NK-92 (cell line): Measurements from ENCODE around the gene PRR16.
"Not testable (repeated sequence)": the region's sequence is repeated elsewhere in the genome, so short reads cannot be mapped to it uniquely, and the experiment has no call there.

Experiments used
- DNase-seq: peaks from one replicate; lab custom pipeline; 2025; ENCODE audit not compliant: unreplicated experiment; lab: John Stamatoyannopoulos, UW

The PRR16 gene

DNA sequence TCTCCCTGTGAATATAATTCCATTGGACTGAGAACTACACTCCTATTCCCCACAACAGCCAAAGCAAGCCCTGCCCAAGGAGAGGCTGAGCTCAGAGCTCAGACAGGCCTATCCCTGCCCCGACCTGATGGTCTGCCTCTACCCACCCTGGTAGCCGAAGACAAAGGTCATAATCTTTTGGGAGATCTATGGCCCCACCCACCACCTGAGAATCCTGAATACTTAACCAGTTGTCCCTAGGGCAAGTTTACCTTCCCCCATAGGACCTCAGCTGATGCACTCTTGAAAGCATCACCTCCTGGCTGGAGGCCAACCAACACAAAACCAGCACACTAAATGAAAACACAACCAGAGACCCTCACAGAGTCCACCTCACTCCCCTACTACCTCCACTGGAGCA lies 167.5 kb downstream of the PRR16 start:
- no peak for DNase-seq

- no peak for DNase-seq
Observed at GRCh38 chr5:120632430-120632829, 168.3 kb downstream of the PRR16 start.

GRCh38 chr5:120638449-120638848 lies 174.3 kb downstream of the PRR16 start:
- DNase-seq = no peak

DNA sequence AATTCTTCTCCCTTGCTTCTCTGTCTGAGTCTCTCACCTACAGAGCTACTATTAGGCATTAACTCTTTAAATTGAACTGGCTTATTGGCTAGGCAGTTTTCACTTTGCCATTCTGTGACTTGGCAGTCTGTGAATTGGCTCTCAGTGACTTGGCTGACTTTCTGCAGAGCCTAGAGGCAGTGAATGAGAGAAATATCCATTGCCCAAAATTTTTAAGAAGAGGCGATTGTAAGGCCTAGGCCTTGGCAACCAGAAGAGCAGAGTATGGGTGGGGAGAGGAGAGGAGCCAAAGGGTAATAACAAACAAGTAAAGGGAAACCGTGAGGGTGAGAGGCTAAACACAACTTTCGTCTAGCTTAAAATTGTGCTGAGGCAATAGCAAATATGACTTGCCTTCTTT lies 176.7 kb downstream of the PRR16 start:
- DNase-seq = no peak

DNA sequence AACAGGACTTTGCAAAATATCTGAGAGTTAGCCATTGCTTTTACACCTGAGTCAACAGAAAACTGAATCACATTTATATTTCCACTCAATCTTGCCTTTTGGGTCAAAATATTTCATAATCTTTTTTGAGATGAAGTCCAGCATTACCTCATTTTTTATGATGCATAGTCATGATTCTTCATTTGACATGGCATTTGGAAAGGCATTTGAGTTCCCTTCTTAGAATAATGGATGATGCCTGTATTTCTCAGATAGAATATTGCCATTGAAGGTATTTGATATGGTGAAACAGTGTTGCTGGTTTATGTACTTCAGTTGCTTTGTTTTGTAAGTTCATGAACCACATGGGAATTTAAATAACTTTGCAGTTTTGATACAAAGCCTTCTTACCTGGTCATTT lies 180.4 kb downstream of the PRR16 start:
- DNase-seq = no peak

DNA sequence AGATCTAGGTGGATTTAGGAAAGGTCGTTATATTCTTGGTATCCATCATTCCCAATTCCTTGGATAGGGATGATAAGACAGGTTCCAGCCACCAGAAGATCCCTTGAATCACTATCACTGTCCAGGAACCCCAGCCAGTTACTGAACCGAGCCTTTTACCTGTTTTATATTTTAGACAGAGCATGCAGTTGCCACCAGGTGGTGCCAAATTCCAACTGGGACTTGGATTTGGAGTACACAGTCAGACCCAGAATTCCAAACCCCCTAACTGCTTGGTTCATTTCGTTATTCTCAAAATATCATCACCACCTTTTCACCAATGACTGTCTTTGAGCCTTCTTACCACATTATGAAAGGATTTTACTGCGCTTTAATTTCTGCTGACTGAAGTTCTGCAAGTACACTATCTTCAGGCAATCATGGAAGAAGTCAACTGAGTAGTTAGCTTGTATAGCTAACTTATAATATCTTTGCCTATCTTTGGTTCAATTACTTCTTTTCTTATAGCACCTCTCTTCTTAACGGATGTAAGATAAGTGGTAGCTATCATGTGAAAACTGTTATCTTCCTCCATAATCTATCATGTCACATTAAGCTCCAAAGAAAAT lies 191.8 kb downstream of the PRR16 start:
- no peak for DNase-seq

- no peak for DNase-seq
Observed at GRCh38 chr5:120657104-120657503, 193.0 kb downstream of the PRR16 start.

DNA sequence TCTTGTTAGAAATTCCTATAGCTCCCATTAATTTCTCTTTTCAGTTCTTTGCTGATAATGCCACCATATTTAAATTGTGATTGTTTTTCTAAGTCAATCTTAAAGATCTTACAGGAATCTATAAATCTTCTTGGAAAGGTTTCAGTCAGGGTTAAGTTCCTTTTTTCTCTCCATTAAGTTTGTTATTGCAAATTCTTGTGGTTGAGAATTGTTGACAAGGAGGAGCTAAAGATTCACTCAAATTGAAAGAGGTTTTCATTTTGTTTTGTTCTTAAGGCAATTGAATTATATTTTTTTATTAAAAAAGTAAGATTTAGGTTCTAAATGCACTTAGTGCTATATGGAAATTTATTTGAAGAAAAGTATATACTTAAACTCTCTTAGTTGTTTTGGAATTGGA lies 213.4 kb downstream of the PRR16 start:
- no peak for DNase-seq

DNA sequence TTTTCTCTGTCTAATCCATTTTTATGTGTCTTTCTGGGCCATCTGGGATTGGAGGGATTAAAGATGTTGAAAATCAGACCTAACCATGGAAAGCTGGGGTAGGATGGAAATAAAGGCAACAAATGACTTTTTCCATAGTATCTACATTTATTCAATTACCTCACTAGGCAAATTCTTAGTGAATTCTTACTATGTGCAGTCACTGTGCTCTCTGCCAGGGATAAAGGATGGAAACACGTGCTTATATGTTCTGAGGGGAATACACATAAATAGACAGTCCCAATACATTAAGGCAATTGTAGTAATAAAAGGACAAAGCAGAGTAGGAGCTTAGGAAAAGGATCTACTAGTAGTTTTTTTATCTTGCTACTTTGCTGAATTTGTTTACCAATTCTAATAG lies 214.2 kb downstream of the PRR16 start:
- no peak for DNase-seq

- DNase-seq = no peak
Observed at GRCh38 chr5:120682851-120683250, 218.8 kb downstream of the PRR16 start.

DNA sequence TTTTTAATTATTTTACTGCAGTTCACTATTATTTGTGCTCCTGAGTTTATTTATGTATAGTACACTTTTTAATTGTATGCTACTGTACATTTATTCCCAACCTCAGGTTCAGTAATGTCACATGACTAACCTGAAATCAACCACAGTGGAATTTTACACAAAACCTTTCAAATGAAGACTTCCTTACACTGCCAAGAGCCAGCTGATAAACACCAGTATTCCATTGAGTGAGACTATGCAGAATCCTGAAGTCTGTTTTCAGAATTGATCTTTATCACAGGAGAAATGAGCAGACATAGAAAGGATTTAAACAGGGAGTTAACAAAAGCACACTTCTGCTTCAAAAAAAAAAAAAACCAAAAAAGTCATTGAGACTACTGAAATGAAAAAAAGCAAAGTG lies 219.5 kb downstream of the PRR16 start:
- no peak for DNase-seq

DNA sequence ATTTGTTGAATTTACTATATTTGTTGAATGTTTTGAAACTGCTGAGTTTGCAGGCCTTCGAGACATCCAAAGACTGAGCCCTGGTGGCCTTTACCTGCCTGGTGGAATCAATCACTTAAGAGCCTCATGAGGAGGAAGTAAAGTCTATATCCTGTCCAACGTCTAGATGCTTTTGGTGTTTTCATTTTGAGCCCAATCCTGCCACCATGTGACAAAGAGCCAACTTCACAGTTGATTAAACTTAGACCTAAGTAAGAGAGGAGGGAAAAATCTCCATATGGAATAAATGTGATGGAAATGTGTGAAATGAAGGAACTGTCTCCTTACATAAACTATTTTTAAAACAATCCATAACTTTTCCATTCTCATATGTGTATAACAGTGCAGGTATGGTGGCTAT lies 220.1 kb downstream of the PRR16 start:
- no peak for DNase-seq

- DNase-seq = no peak
Observed at GRCh38 chr5:120684749-120685415, 220.8 kb downstream of the PRR16 start.

- DNase-seq = no peak
Observed at GRCh38 chr5:120690621-120691407, 226.7 kb downstream of the PRR16 start.

- no peak for DNase-seq
Observed at GRCh38 chr5:120692325-120692724, 228.2 kb downstream of the PRR16 start.

DNA sequence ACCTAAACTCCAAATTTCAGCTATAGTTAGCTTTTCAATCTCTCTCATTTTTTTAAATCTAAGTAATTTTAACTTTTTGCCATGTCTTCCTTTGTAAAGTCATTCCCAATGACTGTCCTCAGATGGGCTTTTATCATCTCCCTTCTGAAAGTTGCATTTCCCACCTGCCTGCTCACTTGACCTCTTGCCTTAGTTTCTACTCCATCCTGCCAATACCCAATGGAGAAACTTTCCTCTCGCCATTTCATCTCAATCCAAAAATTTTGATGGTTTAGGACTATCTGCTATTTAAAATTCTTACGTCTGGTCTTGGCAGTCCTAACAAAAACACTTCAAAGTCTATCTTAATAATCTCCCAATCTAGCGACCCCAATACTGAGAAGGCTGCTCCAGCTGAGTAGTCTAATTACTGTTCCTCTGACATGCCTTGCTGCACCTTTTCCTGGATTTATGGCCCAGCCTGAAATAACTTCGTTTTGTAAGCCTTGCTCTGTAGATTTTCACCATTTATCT lies 231.3 kb downstream of the PRR16 start:
- DNase-seq = no peak

GRCh38 chr5:120697147-120697546 lies 233.0 kb downstream of the PRR16 start:
- DNase-seq = no peak

DNA sequence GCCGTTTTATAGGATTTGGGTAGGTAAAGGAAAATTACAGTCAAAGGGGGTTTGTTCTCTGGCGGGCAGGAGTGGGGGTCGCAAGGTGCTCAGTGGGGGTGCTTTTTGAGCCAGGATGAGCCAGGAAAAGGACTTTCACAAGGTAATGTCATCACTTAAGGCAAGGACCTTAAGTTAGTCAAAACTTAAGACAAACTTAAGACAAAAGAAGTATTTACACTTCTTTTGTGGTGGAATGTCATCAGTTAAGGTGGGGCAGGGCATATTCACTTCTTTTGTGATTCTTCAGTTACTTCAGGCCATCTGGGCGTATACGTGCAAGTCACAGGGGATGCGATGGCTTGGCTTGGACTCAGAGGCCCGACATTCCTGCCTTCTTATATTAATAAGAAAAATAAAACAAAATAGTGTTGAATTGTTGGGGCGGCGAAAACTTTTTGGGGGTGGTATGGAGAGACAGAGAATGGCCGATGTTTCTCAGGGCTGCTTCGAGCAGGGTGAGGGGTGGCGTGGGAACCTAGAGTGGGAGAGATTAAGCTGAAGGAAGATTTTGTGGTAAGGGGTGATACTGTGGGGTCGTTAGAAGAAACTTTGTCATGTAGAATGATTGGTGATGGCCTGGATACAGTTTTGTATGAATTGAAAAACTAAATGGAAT lies 233.7 kb downstream of the PRR16 start:
- DNase-seq = not testable (repeated sequence)

GRCh38 chr5:120700653-120701052 lies 236.6 kb downstream of the PRR16 start:
- not testable (repeated sequence) for DNase-seq

DNA sequence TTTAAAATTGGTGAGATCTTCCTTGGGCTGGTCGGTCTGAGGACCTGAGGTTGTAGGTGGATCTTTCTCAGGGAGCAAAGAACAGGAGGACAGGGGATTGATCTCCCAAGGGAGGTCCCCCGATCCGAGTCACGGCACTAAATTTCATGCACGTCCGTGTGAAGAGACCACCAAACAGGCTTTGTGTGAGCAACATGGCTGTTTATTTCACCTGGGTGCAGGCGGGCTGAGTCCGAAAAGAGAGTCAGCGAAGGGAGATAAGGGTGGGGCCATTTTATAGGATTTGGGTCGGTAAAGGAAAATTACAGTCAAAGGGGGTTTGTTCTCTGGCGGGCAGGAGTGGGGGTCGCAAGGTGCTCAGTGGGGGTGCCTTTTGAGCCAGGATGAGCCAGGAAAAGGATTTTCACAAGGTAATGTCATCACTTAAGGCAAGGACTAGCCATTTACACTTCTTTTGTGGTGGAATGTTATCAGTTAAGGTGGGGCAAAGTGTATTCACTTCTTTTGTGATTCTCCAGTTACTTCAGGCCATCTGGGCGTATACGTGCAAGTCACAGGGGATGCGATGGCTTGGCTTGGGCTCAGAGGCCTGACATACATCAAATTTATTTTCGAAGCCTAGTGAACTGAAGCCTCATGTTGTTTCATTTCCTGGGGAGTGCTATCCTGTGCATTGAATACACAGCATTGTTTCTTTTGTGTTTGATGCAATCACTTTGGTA lies 238.9 kb downstream of the PRR16 start:
- not testable (repeated sequence) for DNase-seq
